K562 (cell line): ENCODE results near the gene FBXO10. TPM values are rescaled to one million over a fixed set of nuclear protein-coding genes. Genes with fewer than 3 reads are reported as not detected.
A peak's percentile ranks its signal among the peaks of the same experiment; 100 is the strongest.

Source experiments
- ATAC-seq: fragments of 200-7000 bp; cut with Tn5 transposase; 3 replicates; pipeline ENCODE4 v1.9.1; 2020; ENCODE audit warnings: moderate library complexity
- BruUV-seq: library from RNA; stranded (reverse); fragments of 400-500 nt; replicated peaks from 2 replicates; lab custom pipeline; 2021; lab: Mats Ljungman, UMichigan
- CTCF ChIA-PET: fragments of 300-600 bp; formaldehyde crosslinking; extraction: SDS; loops from one replicate; lab custom pipeline; 2021; ENCODE audit warnings: low intra/inter-chr PET ratio; lab: Yijun Ruan, JAX
- POLR2A ChIA-PET: fragments of 300-600, 350-650 bp; sonication (Branson Sonifier 250); formaldehyde crosslinking; extraction: SDS; loops from one replicate; lab custom pipeline; 2021; ENCODE audit warnings: antibody characterized with exemption, inconsistent platforms; lab: Yijun Ruan, JAX
- DNase-seq, 4 experiments: peaks; one replicate each; pipeline versions ENCODE4 v3.0.0 to v3.0.0-alpha.2; 2011 to 2018; ENCODE audit warnings: low spot score in 3 of 4, mixed read lengths in 3 of 4; ENCODE audit errors: extremely low read depth in 1 of 4
- FAIRE-seq: peaks from 2 replicates; lab custom pipeline; 2011; peaks lifted over from hg19 to GRCh38; lab: Jason Lieb, UNC
- H2AFZ ChIP-seq: 2 replicates; pipeline ENCODE4 v1.6.0; 2011; ENCODE audit warnings: low read depth, low read length, control low read depth, inconsistent platforms
- H3K27ac ChIP-seq: fragments of 200-600 bp; 3 replicates; pipeline ENCODE4 v1.8.0; 2011; ENCODE audit warnings: low read depth, mild to moderate bottlenecking, control low read depth, inconsistent platforms, low read length, moderate library complexity, mixed read lengths; ENCODE audit errors: extremely low read depth
- H3K27me3 ChIP-seq, 2 experiments: fragments of 300-600 bp in 1 of 2; 2 replicates in 1 of 2; 3 replicates in 1 of 2; pipeline versions ENCODE4 v1.6.0 to v1.8.0; 2011; ENCODE audit warnings: inconsistent platforms in 2 of 2, low read length in 2 of 2, mild to moderate bottlenecking in 1 of 2, mixed read lengths in 1 of 2, moderate library complexity in 1 of 2; ENCODE audit not compliant: control insufficient read depth in 2 of 2, insufficient read depth in 2 of 2
- H3K36me3 ChIP-seq: fragments of 300-600 bp; 3 replicates; pipeline ENCODE4 v1.8.0; 2011; ENCODE audit warnings: mild to moderate bottlenecking, low read length, inconsistent platforms; ENCODE audit not compliant: control insufficient read depth, insufficient read depth
- H3K4me1 ChIP-seq, 2 experiments: fragments of 200-600 bp in 1 of 2; replicated peaks in 1 of 2; 2 replicates in 1 of 2; 3 replicates in 1 of 2; pipeline versions ENCODE4 v1.5.1 to v1.8.0; 2011; ENCODE audit warnings: inconsistent platforms in 2 of 2, low read length in 2 of 2, mild to moderate bottlenecking in 1 of 2, mixed read lengths in 1 of 2, moderate library complexity in 1 of 2; ENCODE audit not compliant: control insufficient read depth in 2 of 2, insufficient read depth in 2 of 2
- H3K4me2 ChIP-seq: 2 replicates; pipeline ENCODE4 v1.6.1; 2011; ENCODE audit warnings: low read length, control low read depth, inconsistent platforms, mixed read lengths; ENCODE audit not compliant: insufficient read depth
- H3K4me3 ChIP-seq: fragments of 200-600 bp; sonication (generic), shearing (Covaris generic); 2 replicates; pipeline ENCODE4 v1.5.1; 2016; ENCODE audit warnings: control low read depth, inconsistent platforms
- H3K79me2 ChIP-seq: fragments of 200-600 bp; 3 replicates; pipeline ENCODE4 v1.8.0; 2011; ENCODE audit warnings: low read length, inconsistent platforms; ENCODE audit not compliant: control insufficient read depth, insufficient read depth
- H3K9ac ChIP-seq, 2 experiments: 2 replicates each; pipeline versions ENCODE4 v1.6.0 to v1.6.1; 2011; ENCODE audit warnings: low read depth in 2 of 2, low read length in 2 of 2, control low read depth in 1 of 2, inconsistent platforms in 1 of 2, mild to moderate bottlenecking in 1 of 2, mixed read lengths in 1 of 2; ENCODE audit not compliant: insufficient read depth in 1 of 2
- H3K9me1 ChIP-seq: one replicate; pipeline ENCODE4 v1.6.0; 2011; ENCODE audit warnings: inconsistent platforms, mild to moderate bottlenecking, low read length, moderate library complexity; ENCODE audit not compliant: control insufficient read depth, insufficient read depth
- H3K9me3 ChIP-seq: replicated peaks from 2 replicates; pipeline ENCODE4 v1.5.1; 2011; ENCODE audit warnings: low read depth, low read length, inconsistent platforms; ENCODE audit not compliant: control insufficient read depth, insufficient read depth
- H4K20me1 ChIP-seq: replicated peaks from 2 replicates; pipeline ENCODE4 v1.6.1; 2011; ENCODE audit warnings: low read length, inconsistent platforms, mixed read lengths; ENCODE audit not compliant: control insufficient read depth, insufficient read depth
- BCL6 ChIP-seq: fragments of 250-450 bp; sonication (Bioruptor Pico); IDR thresholded peaks from 2 replicates; pipeline ENCODE4 v1.4.0; 2020
- CSDE1 ChIP-seq, 2 experiments: fragments of 450-650 bp; IDR thresholded peaks; 2 replicates each; pipeline ENCODE4 v1.6.1; 2016; ENCODE audit warnings: mild to moderate bottlenecking in 1 of 2
- DIDO1 ChIP-seq: fragments of 450-650 bp; IDR thresholded peaks from 2 replicates; pipeline ENCODE4 v1.6.1; 2016; ENCODE audit warnings: low read depth, missing biosample characterization, missing genetic modification characterization
- ETV5 ChIP-seq: sonication (generic); formaldehyde crosslinking; IDR thresholded peaks from 2 replicates; pipeline ENCODE4 v1.4.0; 2020; ENCODE audit warnings: low read depth, mild to moderate bottlenecking, missing genetic modification reagents
- GATAD2A ChIP-seq: fragments of 450-650 bp; IDR thresholded peaks from 2 replicates; pipeline ENCODE4 v1.6.1; 2017
- HLTF ChIP-seq: fragments of 450-650 bp; IDR thresholded peaks from 2 replicates; pipeline ENCODE4 v1.6.1; 2016
- HNRNPLL ChIP-seq: fragments of 200-400 bp; formaldehyde crosslinking; IDR thresholded peaks from 2 replicates; pipeline ENCODE4 v1.6.1; 2017; ENCODE audit warnings: low read length, low read depth, mild to moderate bottlenecking; ENCODE audit not compliant: poor library complexity, severe bottlenecking
- POLR2A ChIP-seq: fragments of 450-650 bp; conservative IDR thresholded peaks from 2 replicates; pipeline ENCODE4 v1.6.1; 2016
- PTTG1 ChIP-seq: fragments of 450-650 bp; IDR thresholded peaks from 2 replicates; pipeline ENCODE4 v1.6.1; 2016; ENCODE audit warnings: low read depth, mild to moderate bottlenecking, missing genetic modification characterization, missing compliant biosample characterization
- RBFOX2 ChIP-seq: fragments of 200-400 bp; formaldehyde crosslinking; IDR thresholded peaks from 2 replicates; pipeline ENCODE4 v1.6.1; 2017; ENCODE audit warnings: low read depth, mild to moderate bottlenecking, low read length, moderate library complexity
- TEAD2 ChIP-seq: fragments of 450-650 bp; IDR thresholded peaks from 2 replicates; pipeline ENCODE4 v1.6.1; 2016; ENCODE audit warnings: missing genetic modification characterization, control low read depth, missing compliant biosample characterization
- ZBTB12 ChIP-seq: fragments of 250-450 bp; sonication (Bioruptor Pico); IDR thresholded peaks from 2 replicates; pipeline ENCODE4 v1.4.0; 2020
- ZNF224 ChIP-seq: sonication (generic); formaldehyde crosslinking; IDR thresholded peaks from 2 replicates; pipeline ENCODE4 v1.8.0; 2022; ENCODE audit warnings: mild to moderate bottlenecking, missing genetic modification reagents
- ZNF589 ChIP-seq: fragments of 200-800 bp; sonication (Bioruptor generic); IDR thresholded peaks from 2 replicates; pipeline ENCODE4 v1.6.1; 2016; ENCODE audit warnings: low read depth, missing genetic modification characterization, missing compliant biosample characterization
- WGBS: fragments of 100-300 bp; shearing (Covaris generic); methylation state at CpG from one replicate; pipeline ENCODE4 v1.1.6; 2016; ENCODE audit warnings: low coverage, mixed read lengths; ENCODE audit not compliant: insufficient coverage; ENCODE audit errors: missing lambda C conversion rate; 5-methylcytosine and 5-hydroxymethylcytosine counted together
- in situ Hi-C: fragments of 300-500 bp; cut with MboI; formaldehyde crosslinking; loops from 4 replicates; pipeline ENCODE4 v1.15.0; 2018; ENCODE audit warnings: inconsistent platforms, mixed read lengths
- intact Hi-C: fragments of 100-400 bp; cut with micrococcal nuclease; formaldehyde crosslinking; loops from 2 replicates; pipeline ENCODE4 v1.14.2; 2022
- polyA plus RNA-seq, 8 experiments: library from polyadenylated mRNA; depleted of rRNA in 4 of 8; stranded (reverse) in 5 of 8; unstranded in 3 of 8; fragments of >200 nt; fragmentation: Nextera tagmentation in 2 of 8; fragmentation: Illumina TruSeq in 1 of 8; extraction: Ambion mirVana in 2 of 8; extraction: Trizol in 1 of 8; gene quantifications; 2 replicates each; pipeline versions ENCODE4 v1.2.1 to v1.2.3, GENCODE V29; 2011 to 2014; ENCODE audit warnings: inconsistent platforms in 1 of 8, missing spikeins in 1 of 8
- total RNA-seq, 7 experiments: library from RNA; depleted of rRNA in 6 of 7; stranded (reverse); fragments of >200 nt in 6 of 7; fragmentation: Illumina TruSeq in 2 of 7; extraction: Trizol in 2 of 7; gene quantifications; 2 replicates each; pipeline versions ENCODE4 v1.2.1 to v1.2.3, GENCODE V29; 2011 to 2021; ENCODE audit warnings: low replicate concordance in 1 of 7
- TF ChIP-seq, protein P1 (sequence below): fragments of 450-650 bp; formaldehyde crosslinking; IDR thresholded peaks from 2 replicates; pipeline ENCODE4 v1.4.0; 2020; ENCODE audit warnings: mild to moderate bottlenecking, moderate library complexity

FBXO10 gene
- total and polyA plus RNA-seq, 9 of the 15 experiments (the other 6 are each of a cell fraction or from before 2014, with no cell fraction given), result 0.84 to 9.9 (median 6.0) TPM

- no TSS peak for BruUV-seq
- intact Hi-C loops, result no loop called here
- H3K9me3 ChIP-seq, result no peaks in the 10 kb centered on the region
- no peaks in the 10 kb centered on the region for H3K79me2 ChIP-seq
- DNase-seq (peak in 1 of 4 experiments; percentile 5), FAIRE-seq (no peak), ATAC-seq (no peak; the same call in 2 of the 3 replicates)
- H2AFZ ChIP-seq, result no peak overlapping the region
- no peaks in the 10 kb centered on the region for H3K9me1 ChIP-seq
- no peaks in the 10 kb centered on the region for H3K27me3 ChIP-seq
- POLR2A ChIA-PET, result interaction anchor here (0.8 to 5.1 kb wide), 3 partner anchors 9 to 13 kb away, joined by 3 to 44 read pairs (median 3); partner anchors contain the start of gene POLR1E
- in situ Hi-C loops, result loop anchor here (25.0 kb wide), 1 partner anchor 866 kb away; no protein-coding TSS in a partner anchor
- no peak overlapping the region for H3K4me2 ChIP-seq
- H3K9ac ChIP-seq, result peak overlapping the region in 1 of 2 experiments; percentile 79; a peak in 1 of 4 replicates
- no peak overlapping the region; the same call in 2 of the 3 replicates for H3K27ac ChIP-seq
- no peaks in the 10 kb centered on the region for H3K4me1 ChIP-seq
- no peak for TF ChIP-seq ZBTB12 (CRISPR knock-in tag)
- no peak for TF ChIP-seq PTTG1
- TF ChIP-seq CSDE1 (IDR thresholded peaks at IDR 0.05), result no peak
- TF ChIP-seq DIDO1 (tag), result no peak
- TF ChIP-seq HNRNPLL, result no peak
- no peak for TF ChIP-seq ZNF589 (CRISPR knock-in tag)
- 0 out of 2 replicates have a peak, but pooled peaks have one; percentile 33 for TF ChIP-seq POLR2A
- no peak for TF ChIP-seq GATAD2A
- no peak for TF ChIP-seq ETV5 (CRISPR knock-in tag)
- no peak for TF ChIP-seq TEAD2 (tag)
- no peak for TF ChIP-seq HLTF
- no peak for TF ChIP-seq ZNF224 (CRISPR knock-in tag)
- TF ChIP-seq, protein P1, sequence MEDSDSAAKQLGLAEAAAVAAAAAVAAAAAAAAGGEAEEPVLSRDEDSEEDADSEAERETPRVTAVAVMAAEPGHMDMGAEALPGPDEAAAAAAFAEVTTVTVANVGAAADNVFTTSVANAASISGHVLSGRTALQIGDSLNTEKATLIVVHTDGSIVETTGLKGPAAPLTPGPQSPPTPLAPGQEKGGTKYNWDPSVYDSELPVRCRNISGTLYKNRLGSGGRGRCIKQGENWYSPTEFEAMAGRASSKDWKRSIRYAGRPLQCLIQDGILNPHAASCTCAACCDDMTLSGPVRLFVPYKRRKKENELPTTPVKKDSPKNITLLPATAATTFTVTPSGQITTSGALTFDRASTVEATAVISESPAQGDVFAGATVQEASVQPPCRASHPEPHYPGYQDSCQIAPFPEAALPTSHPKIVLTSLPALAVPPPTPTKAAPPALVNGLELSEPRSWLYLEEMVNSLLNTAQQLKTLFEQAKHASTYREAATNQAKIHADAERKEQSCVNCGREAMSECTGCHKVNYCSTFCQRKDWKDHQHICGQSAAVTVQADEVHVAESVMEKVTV (CRISPR knock-in tag), result no peak
- TF ChIP-seq BCL6 (CRISPR knock-in tag), result no peak
- peak; percentile 46 for TF ChIP-seq RBFOX2
- peaks cover 91% of the 10 kb centered on the region for H3K36me3 ChIP-seq
- peaks cover 5% of the 10 kb centered on the region for H4K20me1 ChIP-seq
- CTCF ChIA-PET, result no interaction called here
- no peak overlapping the region for H3K4me3 ChIP-seq
- 60% methylated on average over 4 of the region's 4 CpGs for WGBS
Measured at GRCh38 chr9:37496020-37496419, 80.2 kb downstream of the FBXO10 start.
